SK-N-SH (cell line): ENCODE measurements around the gene DEAF1. TPM values are rescaled to one million over a fixed set of nuclear protein-coding genes. Genes with fewer than 3 reads are reported as not detected.

ENCODE experiments used
- CTCF ChIA-PET: fragments of 300-600, 350-600 bp; formaldehyde crosslinking; extraction: SDS; loops from one replicate; lab custom pipeline; 2021; lab: Yijun Ruan, JAX
- POLR2A ChIA-PET: fragments of 350-600 bp; sonication (Branson Sonifier 250); formaldehyde crosslinking; extraction: SDS; loops from one replicate; lab custom pipeline; 2020; ENCODE audit warnings: antibody characterized with exemption, inconsistent platforms; lab: Yijun Ruan, JAX
- DNase-seq: peaks from one replicate; pipeline ENCODE4 v3.0.0; 2012
- H2AFZ ChIP-seq: fragments of 200-600 bp; sonication (generic); 2 replicates; pipeline ENCODE4 v1.8.1; 2016; ENCODE audit warnings: antibody characterized with exemption, mild to moderate bottlenecking, low read depth
- H3F3A ChIP-seq: fragments of 200-600 bp; sonication (generic); replicated peaks from 2 replicates; pipeline ENCODE3; 2016; ENCODE audit warnings: antibody characterized with exemption, mild to moderate bottlenecking; ENCODE audit not compliant: insufficient read depth
- H3K27ac ChIP-seq, 2 experiments: fragments of 200-500 bp in 1 of 2; fragments of 200-600 bp in 1 of 2; sonication (Bioruptor generic) in 1 of 2; sonication (generic), shearing (Covaris generic) in 1 of 2; 2 replicates each; pipeline versions ENCODE4 v1.5.1 to v1.6.1; 2014 to 2016; ENCODE audit warnings: low read depth in 2 of 2, inconsistent platforms in 1 of 2, low read length in 1 of 2, mild to moderate bottlenecking in 1 of 2, mixed read lengths in 1 of 2
- H3K27me3 ChIP-seq: fragments of 200-600 bp; sonication (generic), shearing (Covaris generic); 2 replicates; pipeline ENCODE4 v1.6.1; 2016; ENCODE audit warnings: mixed run types; ENCODE audit not compliant: insufficient read depth
- H3K36me3 ChIP-seq, 2 experiments: fragments of 200-500 bp in 1 of 2; fragments of 200-600 bp in 1 of 2; sonication (Bioruptor generic) in 1 of 2; sonication (generic) in 1 of 2; replicated peaks in 1 of 2; 2 replicates each; pipeline versions ENCODE3 to v1.5.1; 2014 to 2016; ENCODE audit warnings: low read length in 1 of 2, mild to moderate bottlenecking in 1 of 2; ENCODE audit not compliant: insufficient read depth in 2 of 2, control insufficient read depth in 1 of 2
- H3K4me1 ChIP-seq, 2 experiments: fragments of 200-500 bp in 1 of 2; fragments of 200-600 bp in 1 of 2; sonication (Bioruptor generic) in 1 of 2; sonication (generic), shearing (Covaris generic) in 1 of 2; 2 replicates each; pipeline versions ENCODE4 v1.5.1 to v1.6.1; 2014 to 2016; ENCODE audit warnings: low read depth in 1 of 2, low read length in 1 of 2, mixed run types in 1 of 2; ENCODE audit not compliant: insufficient read depth in 2 of 2, control insufficient read depth in 1 of 2
- H3K4me2 ChIP-seq: fragments of 200-600 bp; sonication (generic), shearing (Covaris generic); 2 replicates; pipeline ENCODE4 v1.6.1; 2017; ENCODE audit warnings: mixed run types
- H3K4me3 ChIP-seq, 2 experiments: fragments of 200-500 bp in 1 of 2; fragments of 200-600 bp in 1 of 2; sonication (Bioruptor generic) in 1 of 2; sonication (generic), shearing (Covaris generic) in 1 of 2; 2 replicates each; pipeline versions ENCODE4 v1.5.1 to v1.8.1; 2014 to 2016; ENCODE audit warnings: low read depth in 2 of 2, inconsistent platforms in 1 of 2, low read length in 1 of 2, mild to moderate bottlenecking in 1 of 2, mixed read lengths in 1 of 2, moderate library complexity in 1 of 2
- H3K79me2 ChIP-seq: fragments of 200-600 bp; sonication (generic); 2 replicates; pipeline ENCODE4 v1.8.1; 2017; ENCODE audit warnings: mild to moderate bottlenecking; ENCODE audit not compliant: insufficient read depth
- H3K9ac ChIP-seq: fragments of 200-600 bp; sonication (generic); 2 replicates; pipeline ENCODE4 v1.6.1; 2017; ENCODE audit warnings: mixed run types
- H3K9me2 ChIP-seq: fragments of 200-600 bp; sonication (generic); 2 replicates; pipeline ENCODE4 v1.6.1; 2017; ENCODE audit warnings: mixed run types
- H3K9me3 ChIP-seq: fragments of 200-600 bp; sonication (generic); 2 replicates; pipeline ENCODE4 v1.6.1; 2017; ENCODE audit warnings: mixed run types, mild to moderate bottlenecking, moderate library complexity
- H4K20me1 ChIP-seq: fragments of 200-600 bp; sonication (generic); 2 replicates; pipeline ENCODE4 v1.6.1; 2017; ENCODE audit warnings: mild to moderate bottlenecking, mixed run types; ENCODE audit not compliant: insufficient read depth
- ELF1 ChIP-seq: IDR thresholded peaks from 2 replicates; pipeline ENCODE4 v1.4.0; 2012
- EP300 ChIP-seq, 2 experiments: IDR thresholded peaks; 2 replicates each; pipeline versions ENCODE4 v1.4.0 to v1.6.1; 2012; ENCODE audit warnings: borderline replicate concordance in 1 of 2, low read depth in 1 of 2, low read length in 1 of 2
- EZH2phosphoT487 ChIP-seq: fragments of 200-600 bp; sonication (generic); IDR thresholded peaks from 2 replicates; pipeline ENCODE4 v1.6.1; 2017; ENCODE audit warnings: low read depth, mixed run types, mild to moderate bottlenecking, antibody characterized with exemption, moderate library complexity, borderline replicate concordance
- FOXJ3 ChIP-seq: sonication (generic); formaldehyde crosslinking; IDR thresholded peaks from 2 replicates; pipeline ENCODE4 v1.5.1; 2020; ENCODE audit warnings: mild to moderate bottlenecking, missing genetic modification reagents
- GATA2 ChIP-seq: sonication (generic); formaldehyde crosslinking; IDR thresholded peaks from 2 replicates; pipeline ENCODE4 v1.5.0; 2020; ENCODE audit warnings: mild to moderate bottlenecking, missing genetic modification reagents
- MXI1 ChIP-seq: IDR thresholded peaks from 2 replicates; pipeline ENCODE4 v1.6.1; 2012; ENCODE audit warnings: mild to moderate bottlenecking, low read depth, low read length, improper control_type of control experiment
- PBX3 ChIP-seq: IDR thresholded peaks from 2 replicates; pipeline ENCODE4; 2012
- SIN3A ChIP-seq: IDR thresholded peaks from 2 replicates; pipeline ENCODE4 v1.6.1; 2012; ENCODE audit warnings: low read depth, mild to moderate bottlenecking, low read length, moderate library complexity, borderline replicate concordance
- YY1 ChIP-seq: IDR thresholded peaks from 2 replicates; pipeline ENCODE4 v1.4.0; 2012; ENCODE audit warnings: low read depth, mild to moderate bottlenecking
- WGBS: methylation state at CpG from one replicate; pipeline ENCODE4 v1.1.6; 2017; ENCODE audit warnings: low lambda C conversion rate; 5-methylcytosine and 5-hydroxymethylcytosine counted together
- polyA plus RNA-seq, 3 experiments: library from polyadenylated mRNA; depleted of rRNA; stranded (reverse); fragments of >200 nt; gene quantifications; 2 replicates each; pipeline ENCODE4 v1.2.3, GENCODE V29; 2012

The DEAF1 gene
- polyA plus RNA-seq, 1 of the 3 experiments (the other 2 are of a cell fraction), result 40.6 TPM

GRCh38 chr11:721741-722345 is 26.8 kb upstream of the DEAF1 start:
- CTCF ChIA-PET, result interaction anchor here (0.8 to 11.8 kb wide), 15 partner anchors 12 to 278 kb away, joined by 3 to 150 read pairs (median 5); partner anchors contain the start of genes DEAF1, TALDO1 and TMEM80
- DNase-seq, result peak; percentile 63
- Histone ChIP-seq H2AFZ (no peak overlapping the region), H3K9me3 (no peaks in the 10 kb centered on the region), H3K4me1 (peaks cover 0 to 14% of the 10 kb centered on the region in 2 experiments; a peak in 1 of 4 replicates), H3K9me2 (no peaks in the 10 kb centered on the region), H4K20me1 (no peaks in the 10 kb centered on the region), H3F3A (peaks cover 3% of the 10 kb centered on the region), H3K4me2 (no peak overlapping the region), H3K27me3 (peaks cover 52% of the 10 kb centered on the region), H3K27ac (no peak overlapping the region), H3K36me3 (no peaks in the 10 kb centered on the region), H3K9ac (no peak overlapping the region), H3K79me2 (no peaks in the 10 kb centered on the region), H3K4me3 (no peak overlapping the region; a peak in 1 of 4 replicates)
- POLR2A ChIA-PET, result no interaction called here
- 64% methylated on average over 2 of the region's 33 CpGs for WGBS
- TF ChIP-seq FOXJ3 (CRISPR knock-in tag), result no peak
- TF ChIP-seq GATA2, result no peak
- no peak for TF ChIP-seq SIN3A
- no peak for TF ChIP-seq EP300 (IDR thresholded peaks at IDR 0.05; ENCODE audit: borderline replicate concordance in 1 of 2, low read depth in 1 of 2, low read length in 1 of 2)
- TF ChIP-seq YY1, result no peak
- no peak for TF ChIP-seq MXI1
- no peak for TF ChIP-seq ELF1

- TF ChIP-seq PBX3, result no peak
- peak; percentile 44; the same call in 1 of the 2 replicates for TF ChIP-seq EZH2phosphoT487
- TF ChIP-seq GATA2, result no peak
- peaks cover 0 to 12% of the 10 kb centered on the region in 2 experiments; a peak in 1 of 4 replicates for H3K4me1 ChIP-seq
- DNase-seq, result no peak
- H3K4me2 ChIP-seq, result 0 out of 2 replicates have a peak overlapping the region, but pooled peaks have one; percentile 19
- ChIA-PET CTCF (interaction anchor here (0.8 to 11.8 kb wide), 10 partner anchors 12 to 203 kb away, joined by 3 to 150 read pairs (median 4); partner anchors contain the start of genes DEAF1 and TMEM80), POLR2A (no interaction called here)
- no peaks in the 10 kb centered on the region for H3K9me2 ChIP-seq
- H4K20me1 ChIP-seq, result no peaks in the 10 kb centered on the region
- H3K9ac ChIP-seq, result no peak overlapping the region
- H2AFZ ChIP-seq, result no peak overlapping the region
- 37% methylated on average over 10 of the region's 28 CpGs for WGBS
- no peaks in the 10 kb centered on the region for H3K79me2 ChIP-seq
- no peak overlapping the region for H3K27ac ChIP-seq
- H3K9me3 ChIP-seq, result no peaks in the 10 kb centered on the region
- no peaks in the 10 kb centered on the region for H3F3A ChIP-seq
- H3K4me3 ChIP-seq, result peak overlapping the region in 1 of 2 experiments; percentile 24; a peak in 1 of 4 replicates
- peaks cover 52% of the 10 kb centered on the region for H3K27me3 ChIP-seq
- H3K36me3 ChIP-seq, result no peaks in the 10 kb centered on the region
Measured at GRCh38 chr11:721247-721740, 26.3 kb upstream of the DEAF1 start.
